PFSK-1 (cell line): ENCODE measurements around the gene ZNF174.
A peak's percentile ranks its signal among the peaks of the same experiment; 100 is the strongest.

Source experiments
- FOXP2 ChIP-seq: optimal IDR thresholded peaks from 2 replicates; pipeline ENCODE3; 2011; ENCODE audit warnings: borderline replicate concordance, control low read depth, inconsistent platforms; ENCODE audit not compliant: insufficient read depth; ENCODE audit errors: extremely low read length, extremely low read depth
- POLR2AphosphoS5 ChIP-seq: IDR thresholded peaks from 2 replicates; pipeline ENCODE4 v1.6.1; 2012; ENCODE audit warnings: low read depth, mild to moderate bottlenecking, control low read depth, low read length, moderate library complexity
- SIN3A ChIP-seq: IDR thresholded peaks from 2 replicates; pipeline ENCODE4 v1.6.1; 2012; ENCODE audit warnings: mild to moderate bottlenecking, low read length, moderate library complexity, borderline replicate concordance; ENCODE audit not compliant: insufficient read depth

DNA sequence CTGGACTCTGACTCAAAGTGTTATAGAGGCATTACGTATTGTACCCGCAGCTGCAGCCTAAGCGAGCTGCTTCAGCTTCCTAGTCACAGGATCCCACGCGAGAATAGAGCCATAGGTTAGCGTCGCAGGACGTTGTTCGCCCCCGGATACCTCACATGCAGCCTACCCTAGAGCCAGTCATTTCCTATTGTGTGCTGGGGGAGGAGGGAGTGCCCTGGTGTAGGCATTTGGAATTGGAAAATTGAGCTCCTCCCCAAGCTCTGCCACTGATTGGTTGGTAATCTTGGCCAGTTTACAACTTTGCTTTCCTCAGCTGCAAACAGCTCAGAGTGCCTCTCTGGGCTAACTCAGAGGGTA, 43.0 kb downstream of the ZNF174 start:
- TF ChIP-seq POLR2AphosphoS5 (0 out of 2 replicates have a peak, but pooled peaks have one; percentile 40), SIN3A (no peak), FOXP2 (no peak)
